Activated CD4-positive, alpha-beta T cell treated with anti-CD3 and anti-CD28 coated beads for 48 hours (primary cell): ENCODE results near the gene DLGAP1.
"Not testable (repeated sequence)": the region's sequence is repeated elsewhere in the genome, so short reads cannot be mapped to it uniquely, and the experiment has no call there.

Experiments
- DNase-seq: peaks from one replicate; pipeline ENCODE4 v3.0.0-alpha.2; 2020

DLGAP1 gene

GRCh38 chr18:3667255-3668137 is 787.6 kb downstream of the DLGAP1 start:
- no peak for DNase-seq

DNA sequence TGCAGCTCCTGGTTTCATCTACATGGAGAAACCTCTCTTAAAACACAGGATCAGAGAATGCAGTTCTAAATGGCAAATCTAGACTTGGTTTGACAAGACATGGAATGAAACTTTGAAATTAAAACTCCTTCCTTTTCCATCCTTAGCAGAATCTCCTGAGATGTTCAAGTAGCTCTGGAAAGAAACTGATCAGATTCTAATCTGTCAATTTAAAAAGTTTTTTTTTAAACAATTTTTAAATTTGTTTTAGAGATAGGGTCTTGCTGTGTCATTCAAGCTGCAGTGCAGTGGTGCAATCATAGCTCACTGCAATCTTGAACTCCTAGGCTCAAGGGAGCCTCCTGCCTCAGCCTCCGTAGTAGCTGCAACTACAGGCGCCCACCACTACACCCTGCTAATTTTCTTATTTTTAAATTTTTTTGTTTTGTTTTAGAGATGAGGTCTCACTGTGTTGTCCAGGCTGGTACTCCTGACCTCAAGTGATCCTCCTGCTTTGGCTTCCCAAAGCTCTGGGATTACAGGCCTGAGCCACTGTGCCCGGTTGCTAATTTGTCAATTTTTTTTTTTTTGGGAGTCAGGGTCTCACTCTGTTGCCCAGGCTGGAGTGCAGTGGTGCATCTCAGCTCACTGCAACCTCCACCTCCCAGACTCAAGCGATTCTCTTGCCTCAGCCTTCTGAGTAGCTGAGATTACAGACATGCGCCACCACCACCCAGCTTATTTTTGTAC is 788.4 kb downstream of the DLGAP1 start:
- DNase-seq = no peak

DNA sequence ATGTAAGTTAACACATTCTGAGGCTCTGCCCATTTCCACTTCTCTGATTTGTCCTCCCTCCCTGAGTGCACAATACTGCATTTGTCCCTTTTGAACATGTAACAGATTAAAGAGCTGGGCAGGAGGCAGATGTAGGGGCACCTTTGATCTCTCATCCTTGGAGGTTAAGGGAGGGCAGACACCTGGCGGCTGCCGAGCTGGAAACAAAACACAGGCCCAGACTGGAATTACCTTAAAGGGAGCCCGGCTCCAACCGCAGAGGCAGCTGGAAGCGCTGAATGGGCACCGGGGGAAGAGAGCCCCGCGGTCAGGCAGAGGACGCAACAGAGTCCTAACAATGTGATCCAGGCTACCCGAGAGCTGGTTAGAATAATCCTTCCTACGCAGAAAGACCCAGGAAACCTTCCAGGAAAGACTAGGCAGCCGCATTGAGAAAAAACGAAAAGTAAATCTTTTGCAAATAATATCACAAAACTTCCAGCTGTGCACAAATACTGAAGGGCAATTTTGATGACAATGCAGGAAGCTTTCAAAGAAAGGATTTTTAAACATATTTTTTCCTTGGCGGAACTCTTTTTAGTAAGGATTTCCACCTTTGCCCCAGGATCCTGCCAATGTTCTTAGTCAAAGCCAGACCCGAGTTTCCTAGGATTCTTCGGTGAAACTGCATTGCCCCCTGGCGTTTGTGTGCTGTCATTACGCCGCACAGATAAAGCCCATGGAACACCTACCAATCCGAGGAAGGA is 789.2 kb downstream of the DLGAP1 start:
- DNase-seq = peak; percentile 79

DNA sequence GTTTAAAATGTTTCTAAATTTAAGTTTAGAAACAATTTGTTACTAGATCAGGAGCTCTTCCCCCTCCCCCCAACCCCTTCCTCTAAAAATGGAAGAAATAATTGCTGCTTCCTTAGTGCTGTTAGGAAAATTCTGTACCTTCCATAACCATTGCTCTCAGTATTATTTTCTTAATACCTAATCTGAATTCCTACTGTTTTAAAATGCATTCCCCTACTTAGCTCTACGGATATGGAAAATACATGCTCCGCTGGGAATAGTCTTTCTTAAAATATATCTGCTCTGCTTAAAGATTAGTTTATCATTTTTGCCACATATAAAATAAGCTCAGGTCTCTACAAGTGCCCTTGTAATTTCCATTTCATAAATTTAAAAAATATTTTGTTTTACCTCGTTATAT is 789.9 kb downstream of the DLGAP1 start:
- DNase-seq = no peak

DNA sequence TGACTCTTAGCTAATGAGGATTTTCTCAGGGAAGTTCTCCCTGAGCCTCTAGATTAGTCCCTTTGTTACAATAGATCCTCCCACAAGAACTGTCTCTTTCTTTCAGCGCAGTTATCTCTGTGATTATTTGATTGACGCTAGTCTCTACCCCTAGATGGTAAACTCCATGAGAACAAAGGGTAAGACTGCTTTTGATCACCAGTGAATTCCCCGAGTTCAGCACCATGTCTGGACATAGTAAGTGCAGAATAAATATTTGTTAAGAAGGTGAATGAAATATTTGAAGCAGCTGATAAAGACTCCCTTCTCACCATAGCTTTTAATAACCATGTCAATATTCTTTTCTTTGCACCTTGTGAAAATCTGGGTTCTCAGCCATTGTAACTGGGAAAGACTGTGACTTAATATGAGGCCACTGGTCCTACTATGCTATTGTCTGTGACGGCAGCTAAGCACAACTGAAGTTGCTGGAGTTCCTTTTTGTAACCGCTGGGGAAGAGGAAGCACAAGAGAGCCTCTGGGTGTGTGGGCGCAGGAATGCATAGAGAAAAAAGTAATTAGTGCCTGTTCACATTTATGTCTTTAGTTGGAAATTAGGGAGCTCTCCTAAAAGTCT is 790.4 kb downstream of the DLGAP1 start:
- no peak for DNase-seq

GRCh38 chr18:3663870-3664512 is 791.1 kb downstream of the DLGAP1 start:
- DNase-seq = no peak

DNA sequence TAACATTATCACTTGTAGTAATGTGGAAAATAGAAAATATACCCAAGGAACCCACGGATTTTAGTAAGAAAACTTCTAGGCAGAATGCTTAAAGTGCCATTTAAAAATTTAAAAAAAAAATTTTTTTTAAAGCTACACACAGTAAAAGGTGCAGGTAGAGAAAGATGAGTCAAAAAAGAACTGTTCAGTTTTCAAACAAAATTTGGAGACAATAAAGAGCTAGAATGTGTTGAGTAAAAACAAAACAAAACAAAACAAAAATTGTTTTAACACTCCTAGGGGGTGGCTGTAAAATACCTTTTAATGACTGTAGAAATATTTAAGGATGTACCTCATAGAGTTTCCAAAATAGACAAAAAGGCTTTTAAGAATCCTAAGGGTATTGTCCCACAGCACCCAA is 793.1 kb downstream of the DLGAP1 start:
- no peak for DNase-seq

DNA sequence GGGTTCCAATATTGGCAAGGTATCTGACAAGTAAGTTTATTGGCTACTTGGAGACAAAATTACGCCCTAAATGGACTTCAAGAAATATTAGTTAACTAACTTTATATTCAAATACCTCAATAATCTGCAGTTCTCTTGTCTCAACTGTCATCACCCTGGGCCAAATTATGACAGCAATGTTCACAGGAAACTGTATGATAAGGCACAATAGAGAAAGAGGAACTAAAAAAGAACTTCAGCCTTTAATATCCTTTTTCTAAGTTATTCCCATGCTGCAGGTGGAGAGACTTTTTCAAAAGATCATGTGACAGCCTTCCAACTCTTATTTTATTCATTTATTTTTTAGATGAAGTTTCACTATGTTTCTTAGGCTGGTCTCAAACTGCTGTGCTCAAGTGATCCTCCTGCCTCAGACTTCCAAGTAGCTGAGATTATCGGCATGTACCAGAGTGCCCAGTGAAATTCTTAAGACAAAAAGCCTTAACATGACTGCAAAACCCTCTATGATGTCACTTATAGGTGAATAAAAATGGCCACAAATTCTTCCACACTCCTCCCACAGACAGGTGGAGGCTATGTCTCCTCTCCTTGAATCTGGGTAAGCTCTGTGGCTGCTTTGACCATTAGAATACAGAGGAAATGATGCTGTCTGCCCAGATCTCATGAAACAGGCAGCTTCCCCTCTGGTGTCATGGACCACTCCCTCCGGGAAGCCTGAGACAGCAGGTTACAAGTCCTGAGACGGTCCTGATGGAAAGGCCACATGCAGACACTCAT is 794.2 kb downstream of the DLGAP1 start:
- DNase-seq = no peak

- no peak for DNase-seq
Measured at GRCh38 chr18:3658529-3658928, 796.6 kb downstream of the DLGAP1 start.

- no peak for DNase-seq
Measured at GRCh38 chr18:3655254-3656050, 799.7 kb downstream of the DLGAP1 start.

GRCh38 chr18:3654442-3655253 is 800.5 kb downstream of the DLGAP1 start:
- no peak for DNase-seq

- DNase-seq = no peak
Measured at GRCh38 chr18:3653851-3654441, 801.2 kb downstream of the DLGAP1 start.

- DNase-seq = no peak
Measured at GRCh38 chr18:3653263-3653850, 801.8 kb downstream of the DLGAP1 start.

DNA sequence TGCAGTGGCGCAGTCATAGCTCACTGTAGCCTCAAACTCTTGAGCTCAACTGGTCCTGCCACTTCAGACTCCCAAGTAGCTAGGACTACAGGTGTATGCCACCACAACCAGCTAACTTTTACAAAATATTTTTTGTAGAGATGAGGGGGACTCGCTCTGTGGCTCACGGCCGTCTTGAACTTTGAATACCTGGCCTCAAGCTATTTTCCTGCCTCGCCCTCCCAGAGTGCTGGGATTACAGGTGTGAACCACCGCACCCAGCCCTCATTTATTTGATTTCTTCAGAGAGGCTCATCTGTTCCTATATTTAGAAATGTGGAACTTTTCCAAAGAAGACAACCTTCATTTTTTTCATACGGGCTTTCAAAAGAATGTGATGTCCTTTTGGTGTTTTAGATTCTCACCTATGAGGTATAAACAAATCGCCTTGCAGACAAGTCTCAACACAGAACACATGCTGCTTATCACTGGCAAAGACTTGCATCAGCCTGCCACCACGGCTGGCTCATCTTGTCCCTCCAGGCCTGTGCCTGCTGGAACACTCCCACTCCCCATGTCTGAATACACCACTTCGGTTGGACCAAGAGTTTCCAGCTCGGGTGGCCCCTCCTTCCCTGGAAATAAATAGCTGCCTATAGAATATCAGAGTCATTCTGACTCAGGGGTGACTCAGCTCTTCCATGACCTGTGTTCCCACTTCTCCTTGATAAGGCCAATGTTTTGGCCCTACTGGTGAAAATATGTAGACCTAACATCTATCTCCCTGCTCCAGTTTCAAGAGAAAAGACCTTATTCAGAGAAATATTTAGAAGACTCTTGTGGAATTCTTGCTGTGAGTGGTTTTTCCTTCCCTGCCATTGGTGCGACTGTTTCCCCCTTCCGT is 802.5 kb downstream of the DLGAP1 start:
- DNase-seq = peak; percentile 88

- DNase-seq = no peak
Measured at GRCh38 chr18:3651266-3651665, 803.8 kb downstream of the DLGAP1 start.

DNA sequence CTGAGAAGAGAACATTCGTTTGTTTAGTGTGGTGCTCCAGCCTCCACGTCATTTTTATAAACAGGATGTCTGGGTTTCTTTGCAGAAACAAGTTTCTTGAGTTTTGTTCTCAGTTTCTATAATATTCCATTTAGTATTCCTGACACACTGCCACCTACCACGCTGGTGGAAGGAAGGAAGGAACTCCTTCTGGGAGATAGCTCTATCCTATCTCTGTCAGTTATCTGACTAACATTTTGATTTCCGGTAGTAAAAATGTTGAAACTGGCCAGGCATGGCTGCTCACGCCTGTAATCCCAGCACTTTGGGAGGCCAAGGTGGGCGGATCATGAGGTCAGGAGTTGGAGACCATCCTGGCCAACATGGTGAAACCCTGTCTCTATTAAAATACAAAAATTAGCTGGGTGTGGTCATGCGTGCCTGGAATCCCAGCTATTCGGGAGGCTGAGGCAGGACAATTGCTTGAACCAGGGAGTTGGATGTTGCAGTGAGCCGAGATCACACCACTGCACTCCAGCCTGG is 804.5 kb downstream of the DLGAP1 start:
- DNase-seq = not testable (repeated sequence)

- DNase-seq = no peak
Measured at GRCh38 chr18:3649633-3650426, 805.3 kb downstream of the DLGAP1 start.
